Smooth muscle cell (in vitro differentiated cells): Measurements from ENCODE around the gene PRSS33. TPM values are rescaled to one million over a fixed set of nuclear protein-coding genes. Genes with fewer than 3 reads are reported as not detected.

Experiments
- DNase-seq: peaks from one replicate; lab custom pipeline; 2025; ENCODE audit not compliant: unreplicated experiment; lab: John Stamatoyannopoulos, UW
- H2AFZ ChIP-seq: fragments of 200-600 bp; sonication (generic); 2 replicates; pipeline ENCODE4 v1.6.0; 2016; ENCODE audit warnings: antibody characterized with exemption, low read depth, mild to moderate bottlenecking
- H3F3A ChIP-seq: fragments of 200-600 bp; sonication (generic); 2 replicates; pipeline ENCODE4 v1.6.0; 2017; ENCODE audit warnings: antibody characterized with exemption, low read depth
- H3K27ac ChIP-seq: fragments of 200-600 bp; sonication (generic); 2 replicates; pipeline ENCODE4 v1.5.1; 2016; ENCODE audit warnings: low read depth, mild to moderate bottlenecking
- H3K27me3 ChIP-seq: fragments of 200-600 bp; sonication (generic); 2 replicates; pipeline ENCODE4 v1.6.1; 2016; ENCODE audit warnings: low read depth, mild to moderate bottlenecking
- H3K36me3 ChIP-seq: fragments of 200-600 bp; sonication (generic); 2 replicates; pipeline ENCODE4 v1.5.1; 2016; ENCODE audit warnings: low read depth
- H3K4me1 ChIP-seq: fragments of 200-600 bp; sonication (generic); 2 replicates; pipeline ENCODE4 v1.5.1; 2016; ENCODE audit warnings: low read depth
- H3K4me2 ChIP-seq: fragments of 200-600 bp; sonication (generic); 2 replicates; pipeline ENCODE4 v1.6.0; 2016; ENCODE audit warnings: mild to moderate bottlenecking
- H3K4me3 ChIP-seq: fragments of 200-600 bp; sonication (generic); 2 replicates; pipeline ENCODE4 v1.5.1; 2016; ENCODE audit warnings: mild to moderate bottlenecking
- H3K79me2 ChIP-seq: fragments of 200-600 bp; sonication (generic); 2 replicates; pipeline ENCODE4 v1.6.0; 2016; ENCODE audit warnings: low read depth, mild to moderate bottlenecking
- H3K9ac ChIP-seq: fragments of 200-600 bp; sonication (generic); 2 replicates; pipeline ENCODE4 v1.6.0; 2016; ENCODE audit warnings: low read depth
- H3K9me3 ChIP-seq: fragments of 200-600 bp; sonication (generic); replicated peaks from 2 replicates; pipeline ENCODE4 v1.5.1; 2016; ENCODE audit warnings: low read depth
- H4K20me1 ChIP-seq: fragments of 200-600 bp; sonication (generic); 2 replicates; pipeline ENCODE4 v1.6.0; 2016; ENCODE audit warnings: low read depth
- WGBS: methylation state at CpG from one replicate; pipeline ENCODE4 v1.1.7; 2016; ENCODE audit warnings: low lambda C conversion rate; 5-methylcytosine and 5-hydroxymethylcytosine counted together
- polyA plus RNA-seq: library from polyadenylated mRNA; unstranded; fragments of >200 nt; fragmentation: Nextera tagmentation; extraction: Ambion mirVana; gene quantifications from 2 replicates; pipeline ENCODE4 v1.2.1, GENCODE V29; 2016
- total RNA-seq: library from RNA; depleted of rRNA; stranded (reverse); fragments of >200 nt; gene quantifications from 2 replicates; pipeline ENCODE4 v1.2.3, GENCODE V29; 2014
- TF ChIP-seq, protein P1 (sequence below): fragments of 200-600 bp; sonication (generic); IDR thresholded peaks from 2 replicates; pipeline ENCODE4 v1.5.1; 2017; ENCODE audit warnings: borderline replicate concordance, mild to moderate bottlenecking, antibody characterized with exemption; ENCODE audit not compliant: insufficient read depth, poor library complexity, severe bottlenecking

Gene PRSS33
- total and polyA plus RNA-seq, 2 experiments from 2014 or later, result not detected

- peaks cover 22% of the 10 kb centered on the region for H4K20me1 ChIP-seq
- H3K9me3 ChIP-seq, result no peaks in the 10 kb centered on the region
- no peaks in the 10 kb centered on the region for H3K27me3 ChIP-seq
- TF ChIP-seq, protein P1, sequence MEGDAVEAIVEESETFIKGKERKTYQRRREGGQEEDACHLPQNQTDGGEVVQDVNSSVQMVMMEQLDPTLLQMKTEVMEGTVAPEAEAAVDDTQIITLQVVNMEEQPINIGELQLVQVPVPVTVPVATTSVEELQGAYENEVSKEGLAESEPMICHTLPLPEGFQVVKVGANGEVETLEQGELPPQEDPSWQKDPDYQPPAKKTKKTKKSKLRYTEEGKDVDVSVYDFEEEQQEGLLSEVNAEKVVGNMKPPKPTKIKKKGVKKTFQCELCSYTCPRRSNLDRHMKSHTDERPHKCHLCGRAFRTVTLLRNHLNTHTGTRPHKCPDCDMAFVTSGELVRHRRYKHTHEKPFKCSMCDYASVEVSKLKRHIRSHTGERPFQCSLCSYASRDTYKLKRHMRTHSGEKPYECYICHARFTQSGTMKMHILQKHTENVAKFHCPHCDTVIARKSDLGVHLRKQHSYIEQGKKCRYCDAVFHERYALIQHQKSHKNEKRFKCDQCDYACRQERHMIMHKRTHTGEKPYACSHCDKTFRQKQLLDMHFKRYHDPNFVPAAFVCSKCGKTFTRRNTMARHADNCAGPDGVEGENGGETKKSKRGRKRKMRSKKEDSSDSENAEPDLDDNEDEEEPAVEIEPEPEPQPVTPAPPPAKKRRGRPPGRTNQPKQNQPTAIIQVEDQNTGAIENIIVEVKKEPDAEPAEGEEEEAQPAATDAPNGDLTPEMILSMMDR, result no peak
- peak overlapping the region; percentile 100 for H3K4me3 ChIP-seq
- 97% methylated on average over 12 of the region's 12 CpGs for WGBS
- peaks cover 15% of the 10 kb centered on the region for H3F3A ChIP-seq
- H3K4me2 ChIP-seq, result peak overlapping the region; percentile 98
- H3K36me3 ChIP-seq, result no peaks in the 10 kb centered on the region
- peaks cover 15% of the 10 kb centered on the region for H3K4me1 ChIP-seq
- H3K9ac ChIP-seq, result peak overlapping the region; percentile 100
- H3K79me2 ChIP-seq, result peaks cover 38% of the 10 kb centered on the region
- no peak overlapping the region for H2AFZ ChIP-seq
- H3K27ac ChIP-seq, result peak overlapping the region; percentile 100
- no peak for DNase-seq
Observed at GRCh38 chr16:2778630-2778958, 8.8 kb downstream of the PRSS33 start.

- H3K4me3 ChIP-seq, result peak overlapping the region; percentile 100
- H3K9me3 ChIP-seq, result no peaks in the 10 kb centered on the region
- TF ChIP-seq, protein P1, result no peak
- 16% methylated on average over 27 of the region's 27 CpGs for WGBS
- no peaks in the 10 kb centered on the region for H3K27me3 ChIP-seq
- DNase-seq, result peak; percentile 41
- peaks cover 23% of the 10 kb centered on the region for H4K20me1 ChIP-seq
- H2AFZ ChIP-seq, result peak overlapping the region; percentile 87
- peak overlapping the region; percentile 100 for H3K27ac ChIP-seq
- H3K9ac ChIP-seq, result peak overlapping the region; percentile 100
- peaks cover 15% of the 10 kb centered on the region for H3K4me1 ChIP-seq
- H3K36me3 ChIP-seq, result no peaks in the 10 kb centered on the region
- peaks cover 15% of the 10 kb centered on the region for H3F3A ChIP-seq
- H3K79me2 ChIP-seq, result peaks cover 43% of the 10 kb centered on the region
- H3K4me2 ChIP-seq, result peak overlapping the region; percentile 98
Observed at GRCh38 chr16:2777903-2778629, 9.3 kb downstream of the PRSS33 start.

- Histone ChIP-seq H3K9me3 (no peaks in the 10 kb centered on the region), H4K20me1 (peaks cover 28% of the 10 kb centered on the region), H2AFZ (peak within 1 kb of the TSS; percentile 87), H3K27ac (peak within 1 kb of the TSS; percentile 100), H3K79me2 (peaks cover 44% of the 10 kb centered on the region), H3F3A (peaks cover 15% of the 10 kb centered on the region), H3K4me3 (peak within 1 kb of the TSS; percentile 100), H3K27me3 (no peaks in the 10 kb centered on the region), H3K4me2 (peak within 1 kb of the TSS; percentile 98), H3K4me1 (peaks cover 15% of the 10 kb centered on the region), H3K9ac (peak within 1 kb of the TSS; percentile 100), H3K36me3 (no peaks in the 10 kb centered on the region)
- TF ChIP-seq, protein P1, result no peak
- under 1% methylated on average over 35 of the region's 70 CpGs for WGBS
- DNase-seq, result peak; percentile 62
Observed at GRCh38 chr16:2777231-2777902, 10.0 kb downstream of the PRSS33 start, which contains the start of gene ELOB. Gene ELOB (minus strand): TSS chr16:2777280. CDS start chr16:2777239, 41 bp downstream.
